ENCODE data around the gene SAMM50. TPM values are rescaled to one million over a fixed set of nuclear protein-coding genes. Genes with fewer than 3 reads are reported as not detected.

SAMM50 gene
- total and polyA plus RNA-seq, 10 of the 15 experiments (the other 5 are each of a cell fraction or from before 2014, with no cell fraction given): 38.2 to 126 (median 62.4) TPM

- Histone ChIP-seq H3K9ac (ENCODE audit: control insufficient read depth, insufficient read depth, low read length) (no peak overlapping the region), H2AFZ (ENCODE audit: control insufficient read depth, low read depth, low read length) (no peak overlapping the region), H3K4me1 (ENCODE audit: control insufficient read depth, insufficient read depth, low read length) (no peaks in the 10 kb centered on the region), H3K4me2 (ENCODE audit: control insufficient read depth, insufficient read depth) (no peak overlapping the region), H3K27ac (ENCODE audit: control insufficient read depth, insufficient read depth) (no peak overlapping the region), H3K36me3 (ENCODE audit: control insufficient read depth in 2 of 2, insufficient read depth in 2 of 2, low read length in 1 of 2) (peaks cover 14 to 33% of the 10 kb centered on the region in 2 experiments; a peak in 3 of 4 replicates), H3K79me2 (ENCODE audit: control insufficient read depth, insufficient read depth, low read length) (peaks cover 2% of the 10 kb centered on the region; the same call in 1 of the 2 replicates), H3K9me3 (replicated peaks; ENCODE audit: control insufficient read depth, insufficient read depth, low read length) (no peaks in the 10 kb centered on the region), H4K20me1 (ENCODE audit: control insufficient read depth, insufficient read depth) (no peaks in the 10 kb centered on the region; the same call in 1 of the 2 replicates), H3K27me3 (replicated peaks in 1 of 2; ENCODE audit: control insufficient read depth in 2 of 2, insufficient read depth in 2 of 2, low read length in 1 of 2) (no peaks in the 10 kb centered on the region), H3K4me3 (no peak overlapping the region)
- WGBS (ENCODE audit: insufficient coverage, insufficient replicate concordance, low lambda C conversion rate, missing lambda C conversion rate): 94% methylated on average over 10 of the region's 10 CpGs
- in situ Hi-C loops (cut with MboI): no loop called here
- DNase-seq (ENCODE audit: low read depth, low spot score) (no peak), ATAC-seq (no peak), FAIRE-seq (no peak)
- intact Hi-C loops (cut with micrococcal nuclease; ENCODE audit: unreplicated experiment): no loop called here
- ChIA-PET POLR2A (interaction anchor here (0.6 kb wide), 1 partner anchor 1123 kb away, joined by 3 read pairs; no protein-coding TSS in a partner anchor), SMC1A (ENCODE audit: uncharacterized antibody, unreplicated experiment) (no interaction called here), RAD21 (ENCODE audit: unreplicated experiment) (no interaction called here), CTCF (no interaction called here)
- BruUV-seq (replicated peaks): no TSS peak
- no peak for TF ChIP-seq ATF2 (IDR thresholded peaks at IDR 0.05; ENCODE audit: low read length)
- TF ChIP-seq CEBPZ (IDR thresholded peaks at IDR 0.05; ENCODE audit: low read depth, low read length): no peak
- TF ChIP-seq HCFC1 (IDR thresholded peaks at IDR 0.05; ENCODE audit: low read length): no peak
These were observed 9.1 kb downstream of the SAMM50 start for GRCh38 chr22:43964314-43964857.

All from GM12878 (cell line).